ENCODE measurements around the gene LGMN. TPM values are rescaled to one million over a fixed set of nuclear protein-coding genes. Genes with fewer than 3 reads are reported as not detected.

Gene LGMN
- total and polyA plus RNA-seq, 9 of the 15 experiments (the other 6 are each of a cell fraction or from before 2014, with no cell fraction given) = 0.05 to 1.4 (median 0.43) TPM; not detected in 2

- TF ChIP-seq, protein P1, sequence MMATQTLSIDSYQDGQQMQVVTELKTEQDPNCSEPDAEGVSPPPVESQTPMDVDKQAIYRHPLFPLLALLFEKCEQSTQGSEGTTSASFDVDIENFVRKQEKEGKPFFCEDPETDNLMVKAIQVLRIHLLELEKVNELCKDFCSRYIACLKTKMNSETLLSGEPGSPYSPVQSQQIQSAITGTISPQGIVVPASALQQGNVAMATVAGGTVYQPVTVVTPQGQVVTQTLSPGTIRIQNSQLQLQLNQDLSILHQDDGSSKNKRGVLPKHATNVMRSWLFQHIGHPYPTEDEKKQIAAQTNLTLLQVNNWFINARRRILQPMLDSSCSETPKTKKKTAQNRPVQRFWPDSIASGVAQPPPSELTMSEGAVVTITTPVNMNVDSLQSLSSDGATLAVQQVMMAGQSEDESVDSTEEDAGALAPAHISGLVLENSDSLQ (IDR thresholded peaks at IDR 0.05) = no peak
- no peak for TF ChIP-seq SMAD4 (CRISPR knock-in tag; conservative IDR thresholded peaks at IDR 0.05)
These were observed 69.2 kb downstream of the LGMN start (continued) for GRCh38 chr14:92679246-92679645.

DNA sequence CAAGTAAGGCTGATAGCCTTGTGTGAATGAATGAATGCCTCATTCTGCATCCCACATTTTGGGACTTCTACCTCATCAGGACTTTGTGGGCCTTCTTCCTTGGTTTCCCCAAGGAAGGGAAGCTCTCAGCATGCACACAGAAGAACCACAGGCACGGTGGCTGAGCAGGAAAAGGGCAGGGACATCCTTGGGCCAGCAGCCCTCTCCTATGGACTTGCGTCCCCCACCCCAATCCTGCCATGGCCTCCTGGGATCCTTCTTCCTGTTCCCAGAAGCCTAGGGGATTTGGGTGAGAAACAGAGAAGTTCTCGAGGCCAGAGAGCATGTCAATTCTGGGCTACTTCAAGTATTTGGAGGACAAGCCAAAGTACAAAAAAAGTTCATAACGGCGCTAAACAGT is 69.7 kb downstream of the LGMN start:
- WGBS (ENCODE audit: insufficient coverage, low coverage, missing lambda C conversion rate) = 3% methylated on average over 5 of the region's 5 CpGs
- H3K79me2 ChIP-seq (ENCODE audit: control insufficient read depth, insufficient read depth, low read length) = no peaks in the 10 kb centered on the region
- no peaks in the 10 kb centered on the region for H4K20me1 ChIP-seq (replicated peaks; ENCODE audit: control insufficient read depth, insufficient read depth, low read length)
- H3K4me3 ChIP-seq = no peak overlapping the region
- H3K9me3 ChIP-seq (replicated peaks; ENCODE audit: control insufficient read depth, insufficient read depth, low read depth, low read length) = no peaks in the 10 kb centered on the region
- no peak for ATAC-seq
- ChIA-PET CTCF (ENCODE audit: low intra/inter-chr PET ratio) (no interaction called here), POLR2A (no interaction called here)
- H3K4me2 ChIP-seq (ENCODE audit: insufficient read depth, low read length) = no peak overlapping the region
- H3K27ac ChIP-seq (ENCODE audit: extremely low read depth, low read depth, low read length) = no peak overlapping the region
- H3K9me1 ChIP-seq (ENCODE audit: control insufficient read depth, insufficient read depth, low read length) = no peaks in the 10 kb centered on the region
- no peaks in the 10 kb centered on the region for H3K36me3 ChIP-seq (ENCODE audit: control insufficient read depth, insufficient read depth, low read length)
- in situ Hi-C loops (cut with MboI) (no loop called here), intact Hi-C loops (cut with micrococcal nuclease) (no loop called here)
- no peak overlapping the region for H2AFZ ChIP-seq (ENCODE audit: low read depth, low read length)
- no TSS peak for BruUV-seq (replicated peaks)
- peaks cover 0 to 9% of the 10 kb centered on the region in 2 experiments; a peak in 1 of 5 replicates for H3K27me3 ChIP-seq (ENCODE audit: control insufficient read depth in 2 of 2, insufficient read depth in 2 of 2, low read length in 2 of 2)
- no peak overlapping the region for H3K9ac ChIP-seq (ENCODE audit: insufficient read depth in 1 of 2, low read depth in 2 of 2, low read length in 2 of 2)
- no peak for TF ChIP-seq MEF2A (IDR thresholded peaks at IDR 0.05; ENCODE audit: control insufficient read depth, low read depth, low read length)
- TF ChIP-seq, protein P2, sequence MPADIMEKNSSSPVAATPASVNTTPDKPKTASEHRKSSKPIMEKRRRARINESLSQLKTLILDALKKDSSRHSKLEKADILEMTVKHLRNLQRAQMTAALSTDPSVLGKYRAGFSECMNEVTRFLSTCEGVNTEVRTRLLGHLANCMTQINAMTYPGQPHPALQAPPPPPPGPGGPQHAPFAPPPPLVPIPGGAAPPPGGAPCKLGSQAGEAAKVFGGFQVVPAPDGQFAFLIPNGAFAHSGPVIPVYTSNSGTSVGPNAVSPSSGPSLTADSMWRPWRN (IDR thresholded peaks at IDR 0.05; ENCODE audit: low read depth) = no peak
- TF ChIP-seq NRF1 (conservative IDR thresholded peaks at IDR 0.05 in 1 of 2, IDR thresholded peaks at IDR 0.05 in 1 of 2) = no peak
- no peak for DNase-seq (ENCODE audit: extremely low read depth in 1 of 4, low spot score in 3 of 4)
- FAIRE-seq = no peak
- H3K4me1 ChIP-seq (replicated peaks in 1 of 2; ENCODE audit: control insufficient read depth in 2 of 2, insufficient read depth in 2 of 2, low read length in 2 of 2) = no peaks in the 10 kb centered on the region; a peak in 1 of 5 replicates
